HCT116 (cell line): ENCODE results near the gene NOL4L. TPM values are rescaled to one million over a fixed set of nuclear protein-coding genes. Genes with fewer than 3 reads are reported as not detected.

Experiments used
- ATAC-seq: fragments of 200-7000 bp; cut with Tn5 transposase; 2 replicates; pipeline ENCODE4 v1.9.1; 2020; ENCODE audit warnings: mild to moderate bottlenecking, moderate library complexity
- BruUV-seq: library from RNA; stranded (reverse); fragments of 400-500 nt; replicated peaks from 2 replicates; lab custom pipeline; 2021; lab: Mats Ljungman, UMichigan
- CTCF ChIA-PET: fragments of 300-600 bp; sonication (Branson Sonifier 250); formaldehyde crosslinking; loops from one replicate; lab custom pipeline; 2021; ENCODE audit warnings: antibody characterized with exemption; lab: Charles Lee
- POLR2A ChIA-PET: fragments of 300-600, 350-600 bp; sonication (Branson Sonifier 250); formaldehyde crosslinking; loops from one replicate; lab custom pipeline; 2021; ENCODE audit warnings: antibody characterized with exemption; lab: Charles Lee
- RAD21 ChIA-PET, 2 experiments: fragments of 300-600 bp; sonication (Branson Sonifier 250); formaldehyde crosslinking; loops; one replicate each; lab custom pipeline; 2023; ENCODE audit warnings: low total read pairs in 2 of 2; ENCODE audit not compliant: uncharacterized antibody in 2 of 2, unreplicated experiment in 2 of 2, low non-redundant PET in 1 of 2; lab: Charles Lee
- DNase-seq: peaks from one replicate; pipeline ENCODE4 v3.0.0-alpha.2; 2010; ENCODE audit warnings: low read depth, low spot score
- H2AFZ ChIP-seq: fragments of 200-600 bp; shearing (Covaris generic), sonication (generic); 2 replicates; pipeline ENCODE4 v1.6.1; 2017; ENCODE audit warnings: low read depth, mixed run types, mixed read lengths, antibody characterized with exemption, low read length; ENCODE audit not compliant: poor library complexity, severe bottlenecking
- H3K27ac ChIP-seq: 2 replicates; pipeline ENCODE4 v1.5.1; 2012; ENCODE audit warnings: low read depth, low read length
- H3K27me3 ChIP-seq: fragments of 200-600 bp; sonication (generic); 2 replicates; pipeline ENCODE4 v1.6.1; 2016; ENCODE audit warnings: mixed run types, low read length, mixed read lengths; ENCODE audit not compliant: insufficient read depth
- H3K36me3 ChIP-seq, 2 experiments: fragments of 200-500 bp in 1 of 2; fragments of 200-600 bp in 1 of 2; sonication (Bioruptor generic) in 1 of 2; sonication (generic) in 1 of 2; 2 replicates each; pipeline versions ENCODE4 v1.5.1 to v1.6.1; 2014 to 2016; ENCODE audit warnings: low read length in 2 of 2, inconsistent platforms in 1 of 2, mixed read lengths in 1 of 2, mixed run types in 1 of 2; ENCODE audit not compliant: insufficient read depth in 2 of 2, control insufficient read depth in 1 of 2
- H3K4me1 ChIP-seq, 2 experiments: fragments of 200-600 bp in 1 of 2; sonication (generic) in 1 of 2; 2 replicates each; pipeline versions ENCODE4 v1.5.1 to v1.6.1; 2012 to 2017; ENCODE audit warnings: low read length in 2 of 2, inconsistent platforms in 1 of 2, mild to moderate bottlenecking in 1 of 2, mixed read lengths in 1 of 2, mixed run types in 1 of 2, moderate library complexity in 1 of 2; ENCODE audit not compliant: insufficient read depth in 2 of 2, control insufficient read depth in 1 of 2
- H3K4me2 ChIP-seq: fragments of 200-600 bp; sonication (generic); 2 replicates; pipeline ENCODE4 v1.6.1; 2017; ENCODE audit warnings: mixed run types, low read length, mixed read lengths
- H3K4me3 ChIP-seq, 2 experiments: fragments of 200-600 bp in 1 of 2; sonication (generic) in 1 of 2; replicated peaks in 1 of 2; 2 replicates each; pipeline ENCODE4 v1.5.1; 2011 to 2016; ENCODE audit warnings: low read length in 2 of 2, control low read depth in 1 of 2, low read depth in 1 of 2, mild to moderate bottlenecking in 1 of 2, mixed read lengths in 1 of 2, mixed run types in 1 of 2
- H3K79me2 ChIP-seq: fragments of 200-600 bp; sonication (generic); 2 replicates; pipeline ENCODE4 v1.6.1; 2017; ENCODE audit warnings: mild to moderate bottlenecking, mixed run types, low read length, moderate library complexity, mixed read lengths; ENCODE audit not compliant: insufficient read depth
- H3K9ac ChIP-seq: fragments of 200-600 bp; sonication (generic); 2 replicates; pipeline ENCODE4 v1.6.1; 2016; ENCODE audit warnings: low read length, mixed read lengths
- H3K9me2 ChIP-seq: fragments of 200-600 bp; sonication (generic), shearing (Covaris generic); 2 replicates; pipeline ENCODE4 v1.6.1; 2017; ENCODE audit warnings: mixed run types, mild to moderate bottlenecking, moderate library complexity; ENCODE audit not compliant: insufficient read depth
- H3K9me3 ChIP-seq, 2 experiments: fragments of 200-500 bp in 1 of 2; fragments of 200-600 bp in 1 of 2; sonication (Bioruptor generic) in 1 of 2; sonication (generic) in 1 of 2; 2 replicates each; pipeline ENCODE4 v1.6.1; 2014 to 2017; ENCODE audit warnings: low read length in 2 of 2, mixed read lengths in 2 of 2, inconsistent platforms in 1 of 2, low read depth in 1 of 2, mild to moderate bottlenecking in 1 of 2, mixed run types in 1 of 2, moderate library complexity in 1 of 2; ENCODE audit not compliant: control insufficient read depth in 1 of 2, insufficient read depth in 1 of 2
- H4K20me1 ChIP-seq: fragments of 200-600 bp; sonication (generic), shearing (Covaris generic); 2 replicates; pipeline ENCODE4 v1.6.1; 2017; ENCODE audit warnings: mixed run types, mild to moderate bottlenecking, moderate library complexity; ENCODE audit not compliant: insufficient read depth
- CBX3 ChIP-seq: IDR thresholded peaks from 2 replicates; pipeline ENCODE4 v1.6.1; 2012; ENCODE audit warnings: low read depth
- EGR1 ChIP-seq: IDR thresholded peaks from 2 replicates; pipeline ENCODE4 v1.6.1; 2012; ENCODE audit warnings: low read depth
- ELF1 ChIP-seq: IDR thresholded peaks from 2 replicates; pipeline ENCODE4 v1.6.1; 2012; ENCODE audit warnings: low read depth, borderline replicate concordance
- EZH2phosphoT487 ChIP-seq: fragments of 200-600 bp; IDR thresholded peaks from 2 replicates; pipeline ENCODE4 v1.6.1; 2018; ENCODE audit warnings: antibody characterized with exemption, borderline replicate concordance
- FOSL1 ChIP-seq: IDR thresholded peaks from 2 replicates; pipeline ENCODE4 v1.6.1; 2012; ENCODE audit warnings: low read depth
- JUND ChIP-seq: IDR thresholded peaks from 2 replicates; pipeline ENCODE4 v1.6.1; 2012
- POLR2A ChIP-seq: IDR thresholded peaks from 2 replicates; pipeline ENCODE4 v1.7.0; 2011; ENCODE audit warnings: borderline replicate concordance; ENCODE audit not compliant: insufficient read depth, insufficient read length; ENCODE audit errors: extremely low read depth
- POLR2AphosphoS5 ChIP-seq: IDR thresholded peaks from 2 replicates; pipeline ENCODE4 v1.6.1; 2011; ENCODE audit warnings: mild to moderate bottlenecking, low read depth, low read length, moderate library complexity
- RAD21 ChIP-seq: IDR thresholded peaks from 2 replicates; pipeline ENCODE4 v1.6.1; 2012; ENCODE audit warnings: low read depth, mild to moderate bottlenecking
- REST ChIP-seq: IDR thresholded peaks from 2 replicates; pipeline ENCODE4 v1.6.1; 2012; ENCODE audit warnings: low read depth
- SIN3A ChIP-seq: IDR thresholded peaks from 2 replicates; pipeline ENCODE4 v1.6.1; 2012; ENCODE audit warnings: low read depth
- SRF ChIP-seq: IDR thresholded peaks from 2 replicates; pipeline ENCODE4 v1.6.1; 2012; ENCODE audit warnings: low read depth
- YY1 ChIP-seq: IDR thresholded peaks from 2 replicates; pipeline ENCODE4 v1.6.1; 2011; ENCODE audit warnings: low read length, low read depth, moderate library complexity, mild to moderate bottlenecking; ENCODE audit not compliant: insufficient replicate concordance; ENCODE audit errors: extremely low read depth
- ZFX ChIP-seq: fragments of 450-650 bp; IDR thresholded peaks from 2 replicates; pipeline ENCODE4 v1.6.1; 2017
- ZNF274 ChIP-seq: fragments of 200-500 bp; sonication (Bioruptor generic); IDR thresholded peaks from 2 replicates; pipeline ENCODE4 v1.6.1; 2014; ENCODE audit warnings: mild to moderate bottlenecking, low read depth, low read length, inconsistent platforms
- intact Hi-C: fragments of 100-400 bp; cut with micrococcal nuclease; formaldehyde crosslinking; loops from 2 replicates; pipeline ENCODE4 v1.10.0; 2022
- total RNA-seq: library from RNA; stranded (reverse); gene quantifications from one replicate; pipeline ENCODE4 v1.2.1, GENCODE V29; 2021; ENCODE audit not compliant: unreplicated experiment
- TF ChIP-seq, protein P1 (sequence below): IDR thresholded peaks from 2 replicates; pipeline ENCODE4 v1.6.1; 2012
- TF ChIP-seq, protein P2 (sequence below), 3 experiments: fragments of 200-600 bp in 1 of 3; sonication (generic) in 1 of 3; IDR thresholded peaks in 2 of 3; conservative IDR thresholded peaks in 1 of 3; 2 replicates each; pipeline ENCODE4 v1.5.1; 2012 to 2017; ENCODE audit warnings: low read depth in 2 of 3, low read length in 2 of 3, antibody characterized with exemption in 1 of 3, borderline replicate concordance in 1 of 3, control low read depth in 1 of 3, mild to moderate bottlenecking in 1 of 3, mixed read lengths in 1 of 3, mixed run types in 1 of 3, moderate library complexity in 1 of 3; ENCODE audit not compliant: insufficient read depth in 1 of 3

NOL4L gene
- total RNA-seq, 1 experiment from 2014 or later = 5.9 TPM

GRCh38 chr20:32619586-32619985 is 34.5 kb upstream of the NOL4L start:
- TF ChIP-seq YY1 = no peak
- no peak for TF ChIP-seq EZH2phosphoT487
- TF ChIP-seq CBX3 = no peak
- TF ChIP-seq FOSL1 = no peak
- no peak for TF ChIP-seq POLR2A
- no peaks in the 10 kb centered on the region for H3K79me2 ChIP-seq
- H3K9me2 ChIP-seq = no peaks in the 10 kb centered on the region
- no peak overlapping the region for H3K4me3 ChIP-seq
- no peaks in the 10 kb centered on the region for H3K9me3 ChIP-seq
- BruUV-seq = no TSS peak
- no peak overlapping the region for H3K27ac ChIP-seq
- ChIA-PET CTCF (no interaction called here), RAD21 (no interaction called here), POLR2A (no interaction called here)
- H4K20me1 ChIP-seq = no peaks in the 10 kb centered on the region
- H3K4me1 ChIP-seq = 0 out of 4 replicates have a peak, but pooled peaks cover 0 to 3% of the 10 kb centered on the region in 2 experiments
- H3K9ac ChIP-seq = no peak overlapping the region
- H3K27me3 ChIP-seq = no peaks in the 10 kb centered on the region
- DNase-seq (no peak), ATAC-seq (no peak)
- no peak overlapping the region for H2AFZ ChIP-seq
- intact Hi-C loops = no loop called here
- H3K4me2 ChIP-seq = no peak overlapping the region
- no peaks in the 10 kb centered on the region for H3K36me3 ChIP-seq

DNA sequence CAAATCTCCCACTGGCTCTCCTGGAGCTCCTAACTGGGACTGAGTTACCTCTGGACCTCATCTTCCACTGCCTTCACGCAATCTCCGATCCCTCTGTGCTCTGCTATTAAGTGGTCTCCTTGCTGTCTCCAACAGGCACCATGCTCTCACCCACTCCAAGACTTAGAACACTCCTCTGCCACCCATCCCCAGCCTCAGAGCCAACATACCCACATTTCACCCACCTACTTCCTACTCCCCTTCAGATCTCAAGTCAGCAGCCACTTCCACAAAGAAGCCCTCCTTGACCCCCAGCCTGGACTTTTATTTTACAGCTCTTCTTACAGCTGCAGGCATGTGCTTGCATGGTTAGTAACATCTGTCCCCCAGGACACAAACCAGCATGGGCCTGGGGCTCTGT is 29.6 kb upstream of the NOL4L start:
- intact Hi-C loops = no loop called here
- CTCF ChIA-PET = no interaction called here
- TF ChIP-seq POLR2A = no peak
- TF ChIP-seq FOSL1 = no peak
- no peak for TF ChIP-seq ZNF274
- TF ChIP-seq, protein P1, sequence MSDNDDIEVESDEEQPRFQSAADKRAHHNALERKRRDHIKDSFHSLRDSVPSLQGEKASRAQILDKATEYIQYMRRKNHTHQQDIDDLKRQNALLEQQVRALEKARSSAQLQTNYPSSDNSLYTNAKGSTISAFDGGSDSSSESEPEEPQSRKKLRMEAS = no peak
- no peak for TF ChIP-seq REST
- TF ChIP-seq EZH2phosphoT487 = no peak
- TF ChIP-seq ELF1 = no peak
- TF ChIP-seq ZFX = no peak
- TF ChIP-seq SRF = no peak
- TF ChIP-seq, protein P2, sequence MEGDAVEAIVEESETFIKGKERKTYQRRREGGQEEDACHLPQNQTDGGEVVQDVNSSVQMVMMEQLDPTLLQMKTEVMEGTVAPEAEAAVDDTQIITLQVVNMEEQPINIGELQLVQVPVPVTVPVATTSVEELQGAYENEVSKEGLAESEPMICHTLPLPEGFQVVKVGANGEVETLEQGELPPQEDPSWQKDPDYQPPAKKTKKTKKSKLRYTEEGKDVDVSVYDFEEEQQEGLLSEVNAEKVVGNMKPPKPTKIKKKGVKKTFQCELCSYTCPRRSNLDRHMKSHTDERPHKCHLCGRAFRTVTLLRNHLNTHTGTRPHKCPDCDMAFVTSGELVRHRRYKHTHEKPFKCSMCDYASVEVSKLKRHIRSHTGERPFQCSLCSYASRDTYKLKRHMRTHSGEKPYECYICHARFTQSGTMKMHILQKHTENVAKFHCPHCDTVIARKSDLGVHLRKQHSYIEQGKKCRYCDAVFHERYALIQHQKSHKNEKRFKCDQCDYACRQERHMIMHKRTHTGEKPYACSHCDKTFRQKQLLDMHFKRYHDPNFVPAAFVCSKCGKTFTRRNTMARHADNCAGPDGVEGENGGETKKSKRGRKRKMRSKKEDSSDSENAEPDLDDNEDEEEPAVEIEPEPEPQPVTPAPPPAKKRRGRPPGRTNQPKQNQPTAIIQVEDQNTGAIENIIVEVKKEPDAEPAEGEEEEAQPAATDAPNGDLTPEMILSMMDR (IDR thresholded peaks at IDR 0.05 in 2 of 3, conservative IDR thresholded peaks at IDR 0.05 in 1 of 3; ENCODE audit: borderline replicate concordance in 1 of 3, insufficient read depth in 1 of 3, low read depth in 2 of 3, low read length in 2 of 3) = no peak
- TF ChIP-seq CBX3 = no peak
- no peak for TF ChIP-seq SIN3A
- no peak for TF ChIP-seq RAD21
- TF ChIP-seq JUND = no peak
- no peak for TF ChIP-seq EGR1
- no peak for TF ChIP-seq POLR2AphosphoS5
- BruUV-seq = no TSS peak
- Histone ChIP-seq H3K9me2 (no peaks in the 10 kb centered on the region), H3K36me3 (no peaks in the 10 kb centered on the region), H4K20me1 (no peaks in the 10 kb centered on the region), H3K79me2 (no peaks in the 10 kb centered on the region), H3K27ac (no peak overlapping the region), H2AFZ (no peak overlapping the region), H3K4me1 (no peaks in the 10 kb centered on the region), H3K27me3 (no peaks in the 10 kb centered on the region), H3K9ac (no peak overlapping the region), H3K4me2 (no peak overlapping the region), H3K9me3 (no peaks in the 10 kb centered on the region), H3K4me3 (no peak overlapping the region)
- RAD21 ChIA-PET = no interaction called here
- ATAC-seq (no peak), DNase-seq (no peak)
- POLR2A ChIA-PET = interaction anchor here (0.7 kb wide), 1 partner anchor 129 kb away, joined by 3 read pairs; no protein-coding TSS in a partner anchor
